ENCODE results near the gene PSMB8. TPM values are rescaled to one million over a fixed set of nuclear protein-coding genes. Genes with fewer than 3 reads are reported as not detected.
"Not testable (repeated sequence)": the region's sequence is repeated elsewhere in the genome, so short reads cannot be mapped to it uniquely, and the experiment has no call there.

The PSMB8 gene
- total RNA-seq, 1 donor from 2014 or later, result 8.5 TPM

GRCh38 chr6:32836873-32837272 is 7.0 kb downstream of the PSMB8 start:
- DNase-seq, result no peak

- DNase-seq, result no peak
These were observed 8.5 kb downstream of the PSMB8 start for GRCh38 chr6:32835167-32835893.

DNA sequence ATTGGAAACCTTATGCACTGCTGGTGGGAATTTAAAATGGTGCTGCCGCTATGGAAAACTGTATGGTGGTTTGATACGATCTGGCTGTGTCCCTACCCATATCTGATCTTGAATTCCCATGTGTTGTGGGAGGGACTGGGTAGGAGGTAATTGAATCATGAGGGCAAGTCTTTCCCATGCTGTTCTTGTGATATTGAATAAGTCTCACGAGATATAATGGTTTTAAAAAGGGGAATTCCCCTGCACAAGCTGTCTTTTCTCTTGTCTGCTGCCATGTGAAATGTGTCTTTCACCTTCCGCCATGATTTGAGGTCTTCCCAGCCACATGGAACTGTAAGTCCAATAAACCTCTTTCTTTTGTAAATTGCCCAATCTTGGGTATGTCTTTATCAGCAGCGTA is 10.2 kb downstream of the PSMB8 start:
- no peak for DNase-seq

- DNase-seq, result no peak
These were observed 11.3 kb downstream of the PSMB8 start for GRCh38 chr6:32832535-32832934.

DNA sequence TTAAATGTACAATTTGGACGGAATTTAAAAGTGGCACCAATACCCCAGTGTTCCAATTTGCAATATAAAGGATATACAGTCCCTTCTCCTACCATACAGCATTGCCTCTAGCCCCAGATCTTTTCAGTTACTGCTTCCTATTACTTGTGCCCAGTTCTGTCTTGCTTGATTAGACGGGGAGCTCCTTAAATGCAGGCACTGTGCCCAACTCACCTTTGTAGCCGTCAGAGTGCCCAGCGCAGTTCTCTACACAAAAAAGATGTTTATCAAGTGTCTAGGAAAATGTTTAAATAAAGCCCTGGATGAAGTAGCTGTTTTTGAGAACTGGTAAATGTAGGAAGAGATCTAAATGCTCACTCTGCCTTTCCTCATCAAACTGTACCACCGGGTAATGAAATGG is 12.9 kb downstream of the PSMB8 start:
- DNase-seq, result no peak

GRCh38 chr6:32830017-32830416 is 13.8 kb downstream of the PSMB8 start:
- no peak for DNase-seq

- no peak for DNase-seq
These were observed 14.4 kb downstream of the PSMB8 start for GRCh38 chr6:32829495-32829894.

GRCh38 chr6:32827025-32827424 is 16.8 kb downstream of the PSMB8 start:
- no peak for DNase-seq

GRCh38 chr6:32825966-32826365 is 17.9 kb downstream of the PSMB8 start:
- DNase-seq, result peak; percentile 21

- peak; percentile 19 for DNase-seq
These were observed 24.1 kb downstream of the PSMB8 start for GRCh38 chr6:32819729-32820128.

- DNase-seq, result no peak
These were observed 25.0 kb downstream of the PSMB8 start for GRCh38 chr6:32818867-32819266.

DNA sequence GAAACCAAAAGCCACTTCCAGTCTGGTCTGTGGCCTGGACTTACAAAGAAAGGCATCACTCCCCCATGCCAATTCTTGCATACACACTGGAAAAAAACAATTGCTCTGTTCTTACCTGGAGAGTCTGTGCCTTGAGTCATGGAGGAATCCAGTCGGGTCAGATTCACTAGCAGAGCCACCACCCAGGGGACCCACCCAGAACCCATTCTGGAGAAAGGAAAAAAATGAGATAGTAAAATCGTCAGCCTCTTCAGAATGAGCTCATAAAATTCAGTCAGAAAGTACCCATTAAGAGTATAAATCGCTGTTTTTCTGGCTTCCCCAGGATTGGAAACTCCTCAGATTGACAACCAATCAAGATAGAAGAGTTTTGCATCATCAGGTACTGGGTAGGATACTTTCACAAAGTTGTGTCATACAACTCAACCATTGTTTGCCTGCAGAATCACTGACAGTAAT is 27.1 kb downstream of the PSMB8 start, which contains the start of gene HLA-DOB:
Gene HLA-DOB (minus strand): TSS at position 257 of the 459 bp plus-strand sequence. CDS start 51 bp downstream, at position 206.
- peak; percentile 13 for DNase-seq

- no peak for DNase-seq
These were observed 27.9 kb downstream of the PSMB8 start for GRCh38 chr6:32815996-32816395.

DNA sequence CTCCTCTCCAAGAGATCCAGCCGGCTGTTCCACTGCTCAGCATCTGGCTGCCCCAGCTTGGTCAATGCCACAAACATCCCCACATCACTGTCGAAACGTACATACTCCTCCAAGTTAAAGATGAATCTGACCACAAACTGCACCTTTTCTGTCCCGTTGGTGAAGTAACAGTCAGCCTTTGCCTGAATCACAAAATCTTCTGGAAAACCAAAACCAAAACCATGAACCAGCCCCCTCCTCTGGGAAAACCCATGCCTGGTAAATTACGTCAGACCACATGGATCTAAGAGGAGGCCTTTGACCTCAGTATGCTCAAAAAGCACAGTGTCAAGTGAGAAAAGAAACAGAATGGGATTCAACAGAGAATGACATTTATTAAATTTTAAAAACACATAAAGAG is 28.7 kb downstream of the PSMB8 start:
- peak; percentile 50 for DNase-seq

GRCh38 chr6:32814145-32814544 is 29.7 kb downstream of the PSMB8 start:
- no peak for DNase-seq

DNA sequence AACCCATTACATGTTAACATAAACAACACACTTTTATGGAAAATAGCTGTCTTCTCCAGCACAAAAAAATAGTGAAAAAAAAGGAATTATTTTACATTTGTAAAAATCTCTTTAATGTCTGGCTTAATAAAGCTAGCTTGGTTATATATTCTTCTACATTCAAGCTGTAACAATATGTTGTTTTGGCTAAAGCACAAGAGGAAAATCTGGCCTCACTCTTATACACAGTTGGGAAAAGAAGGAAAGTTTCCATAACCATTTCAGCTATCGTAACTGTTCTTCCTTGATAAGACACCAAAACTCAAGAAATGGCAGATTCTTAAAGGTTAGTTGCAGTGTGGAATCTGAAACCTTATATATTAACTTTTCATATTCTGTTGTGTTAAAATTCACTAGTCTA is 34.7 kb downstream of the PSMB8 start:
- no peak for DNase-seq

DNA sequence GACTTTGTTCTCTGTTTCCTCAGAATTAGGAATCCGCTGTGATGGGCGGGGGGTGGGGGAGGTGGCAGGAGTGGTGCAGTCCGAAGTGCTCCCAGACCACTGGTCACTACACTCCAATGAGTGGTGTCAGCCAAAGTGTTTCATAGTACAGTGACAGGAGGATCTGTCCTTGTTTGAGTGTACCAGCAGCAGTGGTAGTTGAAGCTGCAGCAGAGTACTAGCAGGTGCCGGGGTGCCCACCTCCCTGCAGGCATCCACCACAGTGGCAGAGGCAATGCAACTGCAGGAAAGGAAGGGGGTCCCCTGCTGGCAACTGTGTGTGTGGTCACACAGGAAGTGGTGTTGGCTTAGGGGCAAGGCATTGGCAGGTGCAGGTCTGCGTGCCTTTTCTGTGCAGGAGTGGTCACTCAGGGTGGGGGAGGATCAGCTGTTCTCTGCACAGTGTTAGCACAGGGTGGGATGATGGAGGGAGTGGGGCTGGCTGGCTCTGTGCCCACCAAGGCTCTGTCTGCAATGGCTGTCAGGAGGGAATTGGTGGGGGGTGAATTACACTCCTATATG is 36.7 kb downstream of the PSMB8 start:
- DNase-seq, result peak; percentile 17

DNA sequence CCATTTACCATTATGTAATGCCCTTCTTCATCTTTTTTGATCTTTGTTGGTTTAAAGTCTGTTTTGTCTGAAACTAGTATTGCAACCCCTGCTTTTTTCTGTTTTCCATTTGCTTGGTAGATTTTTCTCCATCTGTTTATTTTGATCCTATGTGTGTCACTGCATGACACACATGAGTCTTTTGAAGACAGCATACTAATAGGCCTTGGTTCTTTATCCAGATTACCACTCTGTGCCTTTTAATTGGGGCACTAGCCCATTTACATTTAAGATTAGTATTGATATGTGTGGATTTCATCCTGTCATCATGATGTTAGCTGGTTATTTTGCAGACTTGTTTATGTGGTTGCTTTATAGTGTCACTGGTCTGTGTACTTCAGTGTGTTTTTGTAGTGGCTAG is 38.4 kb downstream of the PSMB8 start:
- DNase-seq, result not testable (repeated sequence)

DNA sequence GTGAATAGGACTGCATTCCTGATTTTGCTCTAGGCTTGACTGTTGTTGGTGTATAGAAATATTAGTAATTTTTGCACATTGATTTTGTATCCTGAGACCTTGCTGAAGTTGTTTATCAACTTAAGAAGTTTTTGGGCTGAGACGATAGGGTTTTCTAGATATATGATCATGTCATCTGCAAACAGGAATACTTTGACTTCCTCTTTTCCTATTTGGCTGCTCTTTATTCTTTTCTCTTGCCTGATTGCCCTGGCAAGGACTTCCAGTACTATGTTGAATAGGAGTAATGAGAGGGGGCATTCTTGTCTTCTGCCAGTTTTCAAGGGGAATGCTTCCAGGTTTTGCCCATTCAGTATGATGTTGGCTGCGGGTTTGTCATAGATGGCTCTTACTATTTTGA is 40.4 kb downstream of the PSMB8 start:
- DNase-seq, result no peak

DNA sequence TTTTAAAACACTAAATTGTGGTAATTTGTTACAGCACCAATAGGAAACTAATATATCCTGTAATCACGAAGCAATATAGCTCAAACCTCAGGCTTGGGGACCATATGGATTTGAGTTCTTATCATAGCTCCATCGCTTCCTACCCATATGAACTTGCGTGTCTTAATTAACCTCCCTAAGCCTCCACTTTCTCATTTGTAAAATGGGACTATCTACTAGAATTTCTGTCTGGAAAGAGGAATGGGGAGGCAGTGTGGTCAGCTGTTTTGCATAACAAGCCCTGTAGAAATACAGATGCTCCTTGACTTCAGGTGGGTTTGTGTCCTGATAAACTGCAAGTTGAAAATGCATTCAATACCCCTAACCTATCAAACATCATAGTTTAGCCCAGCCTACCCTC is 44.1 kb downstream of the PSMB8 start:
- DNase-seq, result no peak

- no peak for DNase-seq
These were observed 44.7 kb downstream of the PSMB8 start for GRCh38 chr6:32799168-32799567.

GRCh38 chr6:32796848-32797776 is 46.7 kb downstream of the PSMB8 start:
- peak; percentile 88 for DNase-seq

GRCh38 chr6:32794510-32794909 is 49.3 kb downstream of the PSMB8 start:
- DNase-seq, result no peak

Data from tongue (tissue), 2 donors.